ENCODE data around the gene SH2D6. TPM values are rescaled to one million over a fixed set of nuclear protein-coding genes. Genes with fewer than 3 reads are reported as not detected.

Gene SH2D6
- total RNA-seq, 1 donor from 2014 or later, result 0.64 TPM

DNA sequence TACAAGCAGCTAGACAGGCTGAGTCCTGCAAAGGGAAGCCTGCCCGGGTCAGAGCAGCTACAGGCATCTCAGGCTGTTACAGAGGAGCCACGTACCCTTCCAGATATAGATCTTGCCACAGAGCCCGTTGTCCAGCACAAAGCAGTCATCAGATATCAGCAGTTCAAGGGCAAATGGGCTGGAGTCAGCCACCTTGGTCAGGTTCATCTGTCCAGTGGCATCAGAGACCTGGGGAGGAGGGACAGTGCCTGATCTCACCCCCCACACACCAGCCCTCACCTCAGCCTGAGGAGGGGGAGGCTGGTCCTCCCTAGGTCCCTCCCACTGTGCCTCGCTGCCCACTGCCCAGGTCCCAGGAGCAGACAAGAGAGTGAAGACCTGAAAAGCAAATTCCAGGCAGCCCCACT, 20.6 kb upstream of the SH2D6 start:
- Mint-ChIP-seq H3K27ac (ENCODE audit: unreplicated experiment) (no peak overlapping the region), H3K4me3 (ENCODE audit: unreplicated experiment) (no peak overlapping the region), H3K9me3 (ENCODE audit: unreplicated experiment) (peaks cover 1% of the 10 kb centered on the region), H3K27me3 (ENCODE audit: unreplicated experiment) (peaks cover 5% of the 10 kb centered on the region), H3K4me1 (ENCODE audit: low read depth, unreplicated experiment) (no peaks in the 10 kb centered on the region), H3K36me3 (ENCODE audit: unreplicated experiment) (peaks cover 6% of the 10 kb centered on the region)
- no peak for DNase-seq
- no peak for TF ChIP-seq CTCF (IDR thresholded peaks at IDR 0.05; ENCODE audit: partially characterized antibody, unreplicated experiment)

DNA sequence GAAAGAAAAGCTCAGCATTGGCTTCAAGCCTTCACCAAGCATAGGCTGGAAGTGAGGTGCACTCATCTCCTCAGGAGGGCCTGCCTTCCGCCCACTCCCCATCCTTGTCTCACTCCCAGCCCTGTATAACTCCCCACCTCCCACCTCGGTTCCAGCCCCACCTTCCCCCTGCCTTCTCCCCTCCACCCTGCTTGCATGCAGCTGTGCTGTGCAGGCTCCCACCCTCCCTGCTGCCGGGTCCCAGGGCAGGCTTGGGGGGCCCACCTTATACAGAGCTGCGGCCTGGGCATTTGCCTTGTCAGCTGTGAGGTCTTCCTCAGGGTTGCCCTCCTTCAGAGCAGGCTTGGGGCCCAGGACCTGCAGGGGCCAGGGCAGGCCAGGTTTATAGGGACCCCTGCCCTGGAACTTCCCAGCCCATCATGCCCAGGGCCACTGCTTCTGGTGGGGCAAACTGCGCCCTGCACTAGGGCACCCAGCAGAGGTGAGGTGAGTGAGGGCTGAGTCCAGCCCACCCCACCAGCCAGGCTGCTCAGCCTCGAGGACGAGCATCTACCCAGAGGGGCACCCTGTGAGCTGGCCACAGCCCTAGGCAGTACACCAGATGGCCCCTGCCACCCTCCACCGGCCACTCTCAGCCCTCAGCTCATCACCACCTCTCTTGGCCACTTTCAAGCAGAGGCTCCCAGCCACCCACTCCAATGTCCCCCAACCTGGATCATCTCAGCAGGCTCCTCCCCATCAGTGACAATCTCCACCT, 19.9 kb upstream of the SH2D6 start:
- Mint-ChIP-seq H3K36me3 (ENCODE audit: unreplicated experiment) (peaks cover 11% of the 10 kb centered on the region), H3K4me1 (ENCODE audit: low read depth, unreplicated experiment) (no peaks in the 10 kb centered on the region), H3K4me3 (ENCODE audit: unreplicated experiment) (no peak overlapping the region), H3K27ac (ENCODE audit: unreplicated experiment) (no peak overlapping the region), H3K9me3 (ENCODE audit: unreplicated experiment) (peaks cover 1% of the 10 kb centered on the region), H3K27me3 (ENCODE audit: unreplicated experiment) (peaks cover 5% of the 10 kb centered on the region)
- TF ChIP-seq CTCF (IDR thresholded peaks at IDR 0.05; ENCODE audit: partially characterized antibody, unreplicated experiment), result no peak
- DNase-seq, result no peak

DNA sequence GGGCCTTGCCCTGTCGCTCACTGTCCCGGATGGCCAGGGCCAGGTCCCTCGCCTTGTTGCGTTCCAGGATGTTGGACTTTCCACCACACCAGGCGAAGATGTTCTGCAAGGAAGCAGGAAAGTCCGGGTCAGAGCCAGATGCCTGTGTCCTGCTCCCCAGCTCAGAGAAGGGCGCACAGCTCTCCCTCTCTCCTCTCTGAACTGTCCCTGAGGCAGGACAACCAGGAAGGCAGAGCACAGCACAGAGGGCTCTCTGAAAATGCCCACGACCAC, 19.4 kb upstream of the SH2D6 start:
- peaks cover 1% of the 10 kb centered on the region for H3K9me3 Mint-ChIP-seq (ENCODE audit: unreplicated experiment)
- no peak for DNase-seq
- TF ChIP-seq CTCF (IDR thresholded peaks at IDR 0.05; ENCODE audit: partially characterized antibody, unreplicated experiment), result no peak
- H3K4me1 Mint-ChIP-seq (ENCODE audit: low read depth, unreplicated experiment), result no peaks in the 10 kb centered on the region
- H3K27ac Mint-ChIP-seq (ENCODE audit: unreplicated experiment), result no peak overlapping the region
- H3K27me3 Mint-ChIP-seq (ENCODE audit: unreplicated experiment), result peaks cover 5% of the 10 kb centered on the region
- no peak overlapping the region for H3K4me3 Mint-ChIP-seq (ENCODE audit: unreplicated experiment)
- peaks cover 11% of the 10 kb centered on the region for H3K36me3 Mint-ChIP-seq (ENCODE audit: unreplicated experiment)

GRCh38 chr2:85400023-85400422, 18.5 kb upstream of the SH2D6 start:
- H3K36me3 Mint-ChIP-seq (ENCODE audit: unreplicated experiment), result peaks cover 11% of the 10 kb centered on the region
- H3K4me3 Mint-ChIP-seq (ENCODE audit: unreplicated experiment), result no peak overlapping the region
- H3K27ac Mint-ChIP-seq (ENCODE audit: unreplicated experiment), result no peak overlapping the region

More at GRCh38 chr2:85400023-85400422, 18.5 kb upstream of the SH2D6 start:
- DNase-seq, result no peak
- Mint-ChIP-seq H3K27me3 (ENCODE audit: unreplicated experiment) (peaks cover 5% of the 10 kb centered on the region), H3K9me3 (ENCODE audit: unreplicated experiment) (peaks cover 1% of the 10 kb centered on the region), H3K4me1 (ENCODE audit: low read depth, unreplicated experiment) (peaks cover 1% of the 10 kb centered on the region)
- TF ChIP-seq CTCF (IDR thresholded peaks at IDR 0.05; ENCODE audit: partially characterized antibody, unreplicated experiment), result no peak

Data from glutamatergic neuron (in vitro differentiated cells).